Activated CD4-positive, alpha-beta T cell treated with anti-CD3 and anti-CD28 coated beads for 1 hour (primary cell): ENCODE data around the gene ATG4A.

Source experiments
- DNase-seq: peaks from one replicate; pipeline ENCODE4 v3.0.0-alpha.2; 2020

ATG4A gene

GRCh38 chrX:108123591-108124366, 32.2 kb downstream of the ATG4A start:
- DNase-seq, result no peak

GRCh38 chrX:108126661-108127060, 35.1 kb downstream of the ATG4A start:
- no peak for DNase-seq

GRCh38 chrX:108127152-108127551, 35.6 kb downstream of the ATG4A start:
- DNase-seq, result no peak

- DNase-seq, result no peak
These were observed 39.3 kb downstream of the ATG4A start for GRCh38 chrX:108130889-108131288.

GRCh38 chrX:108131471-108131870, 39.9 kb downstream of the ATG4A start:
- DNase-seq, result no peak

GRCh38 chrX:108132034-108132433, 40.5 kb downstream of the ATG4A start:
- DNase-seq, result no peak

GRCh38 chrX:108132876-108133275, 41.3 kb downstream of the ATG4A start:
- DNase-seq, result no peak

GRCh38 chrX:108134724-108135123, 43.1 kb downstream of the ATG4A start:
- DNase-seq, result no peak

- DNase-seq, result no peak
These were observed 47.5 kb downstream of the ATG4A start for GRCh38 chrX:108138814-108139702.

- DNase-seq, result no peak
These were observed 56.9 kb downstream of the ATG4A start for GRCh38 chrX:108148524-108148923.

- DNase-seq, result no peak
These were observed 64.5 kb downstream of the ATG4A start for GRCh38 chrX:108156082-108156481.

- DNase-seq, result no peak
These were observed 65.4 kb downstream of the ATG4A start for GRCh38 chrX:108156934-108157466.

GRCh38 chrX:108157628-108158027, 66.0 kb downstream of the ATG4A start:
- no peak for DNase-seq

GRCh38 chrX:108159028-108159670, 67.6 kb downstream of the ATG4A start:
- DNase-seq, result no peak

- no peak for DNase-seq
These were observed 68.7 kb downstream of the ATG4A start for GRCh38 chrX:108160309-108160708.

- no peak for DNase-seq
These were observed 70.7 kb downstream of the ATG4A start for GRCh38 chrX:108162265-108162664.

- DNase-seq, result no peak
These were observed 71.9 kb downstream of the ATG4A start for GRCh38 chrX:108163333-108164082.

GRCh38 chrX:108165383-108166111, 74.0 kb downstream of the ATG4A start:
- no peak for DNase-seq

- no peak for DNase-seq
These were observed 75.8 kb downstream of the ATG4A start for GRCh38 chrX:108167211-108167872.

- no peak for DNase-seq
These were observed 77.6 kb downstream of the ATG4A start for GRCh38 chrX:108168961-108169740.
